Liver (tissue), 4 donors: Measurements from ENCODE around the gene CHMP5. TPM values are rescaled to one million over a fixed set of nuclear protein-coding genes. Genes with fewer than 3 reads are reported as not detected.

Experiments
- polyA plus RNA-seq, 2 donors: library from polyadenylated mRNA; stranded (reverse) in 1 of 2; unstranded in 1 of 2; fragments of 200-250 nt in 1 of 2; fragments of >200 nt in 1 of 2; fragmentation: Nextera tagmentation in 1 of 2; extraction: Ambion mirVana in 1 of 2; gene quantifications; one replicate each; pipeline versions ENCODE4 v1.2.1 to v1.2.3, GENCODE V29; 2013 to 2015
- total RNA-seq, 2 donors: library from RNA; depleted of rRNA; stranded (reverse); fragments of >200 nt; gene quantifications; one replicate each; pipeline ENCODE4 v1.2.3, GENCODE V29; 2014
- donor health status: healthy.
- donor health status: healthy.
- donor health status: healthy.

Gene CHMP5
- total and polyA plus RNA-seq, 4 donors: 23.2 to 34.8 (median 27.8) TPM

Other genes with a start within 250 kb of the CHMP5 start
- gene DNAJA1, start 239.8 kb upstream of the CHMP5 start, total RNA-seq: 10 to 100 TPM; 60.9 to 96.6 TPM
- 10 to 100 TPM; 72.3 to 74.6 TPM for gene DNAJA1, start 239.8 kb upstream of the CHMP5 start, polyA plus RNA-seq
- 10 to 100 TPM; 12.3 to 14.2 TPM for gene SMU1, start 188.4 kb upstream of the CHMP5 start, total RNA-seq
- 1 to 10 TPM; 5.3 to 6.7 TPM for gene SMU1, start 188.4 kb upstream of the CHMP5 start, polyA plus RNA-seq
- 10 to 100 TPM; 27.3 to 58.1 TPM for gene B4GALT1, start 97.7 kb upstream of the CHMP5 start, total RNA-seq
- 10 to 100 TPM; 25.9 to 59.8 TPM for gene B4GALT1, start 97.7 kb upstream of the CHMP5 start, polyA plus RNA-seq
- gene SPINK4, start 24.9 kb upstream of the CHMP5 start, total RNA-seq: under 1 TPM in 1 of 2 donors, not detected in 1; 0.70 TPM
- not detected for gene SPINK4, start 24.9 kb upstream of the CHMP5 start, polyA plus RNA-seq
- gene BAG1, start 341 bp upstream of the CHMP5 start, total RNA-seq: 10 to 100 TPM; 35.1 to 49.4 TPM
- 10 to 100 TPM; 36.6 to 55.2 TPM for gene BAG1, start 341 bp upstream of the CHMP5 start, polyA plus RNA-seq
- gene NFX1, start 25.5 kb downstream of the CHMP5 start, total RNA-seq: 10 to 100 TPM; 14.1 to 27.9 TPM
- 10 to 100 TPM; 13.7 to 15.1 TPM for gene NFX1, start 25.5 kb downstream of the CHMP5 start, polyA plus RNA-seq
- gene AQP7, start 137.5 kb downstream of the CHMP5 start, total RNA-seq: 10 to 100 TPM in 1 of 2 donors, 1 to 10 TPM in 1; 4.8 to 17.1 TPM
- gene AQP7, start 137.5 kb downstream of the CHMP5 start, polyA plus RNA-seq: 10 to 100 TPM; 11.9 to 22.3 TPM
- 100 to 1,000 TPM in 1 of 2 donors, 10 to 100 TPM in 1; 60.5 to 109 TPM for gene AQP3, start 182.5 kb downstream of the CHMP5 start, total RNA-seq
- 100 to 1,000 TPM in 1 of 2 donors, 10 to 100 TPM in 1; 65.7 to 124 TPM for gene AQP3, start 182.5 kb downstream of the CHMP5 start, polyA plus RNA-seq
- gene NOL6, start 208.9 kb downstream of the CHMP5 start, total RNA-seq: 10 to 100 TPM; 10.6 to 20.2 TPM
- gene NOL6, start 208.9 kb downstream of the CHMP5 start, polyA plus RNA-seq: 10 to 100 TPM in 1 of 2 donors, 1 to 10 TPM in 1; 8.8 to 16.9 TPM